Measurements from ENCODE around the gene WIPF3. TPM values are rescaled to one million over a fixed set of nuclear protein-coding genes. Genes with fewer than 3 reads are reported as not detected.

WIPF3 gene
- total RNA-seq, 2 donors from 2014 or later = 1.6 to 2.3 TPM

DNA sequence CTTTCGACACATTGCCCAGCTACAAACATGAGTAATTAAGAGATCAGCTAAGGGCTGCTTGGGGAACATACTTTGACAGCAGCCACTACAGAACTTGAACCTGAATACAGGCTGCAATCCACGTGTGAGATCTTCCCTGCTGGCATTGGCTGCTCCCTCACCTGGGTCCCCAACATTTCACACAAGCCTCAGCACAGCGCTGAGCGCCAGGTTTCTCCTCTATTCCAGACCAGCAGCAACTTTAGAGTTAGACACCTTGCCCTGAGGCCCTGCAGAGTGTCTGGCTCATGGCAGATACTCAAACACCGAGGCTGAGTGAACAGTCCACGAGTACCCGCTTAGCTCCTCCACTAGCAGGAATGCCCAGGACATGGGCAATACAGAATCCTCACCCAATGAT, 1.3 kb upstream of the WIPF3 start:
- TF ChIP-seq CTCF (IDR thresholded peaks at IDR 0.05) = no peak
- Histone ChIP-seq H3K4me3 (no peak overlapping the region), H3K27ac (no peak overlapping the region), H3K36me3 (no peaks in the 10 kb centered on the region), H3K4me1 (peaks cover 3% of the 10 kb centered on the region), H3K9me3 (no peaks in the 10 kb centered on the region), H3K9ac (ENCODE audit: low read depth in 2 of 2, low read length in 2 of 2) (no peak overlapping the region), H3K27me3 (peaks cover 14% of the 10 kb centered on the region)
- intact Hi-C loops (cut with DNase I) = no loop called here
- no peak for DNase-seq

GRCh38 chr7:29805886-29806207, 461 bp upstream of the WIPF3 start:
- no peaks in the 10 kb centered on the region for H3K36me3 ChIP-seq
- H3K9ac ChIP-seq (ENCODE audit: low read depth in 2 of 2, low read length in 2 of 2) = no peak overlapping the region
- no peak overlapping the region for H3K4me3 ChIP-seq
- DNase-seq = no peak
- no peak overlapping the region for H3K27ac ChIP-seq
- H3K4me1 ChIP-seq = peaks cover 3% of the 10 kb centered on the region
- intact Hi-C loops (cut with DNase I) = no loop called here
- peaks cover 18% of the 10 kb centered on the region for H3K27me3 ChIP-seq
- no peaks in the 10 kb centered on the region for H3K9me3 ChIP-seq
- no peak for TF ChIP-seq CTCF (IDR thresholded peaks at IDR 0.05)

- Histone ChIP-seq H3K9ac (ENCODE audit: low read depth in 2 of 2, low read length in 2 of 2) (peak overlapping the region in 1 of 2 donors; percentile 16), H3K9me3 (no peaks in the 10 kb centered on the region), H3K4me3 (peak overlapping the region; percentile 50), H3K27me3 (peaks cover 18% of the 10 kb centered on the region), H3K4me1 (peaks cover 3% of the 10 kb centered on the region), H3K36me3 (no peaks in the 10 kb centered on the region), H3K27ac (no peak overlapping the region)
- DNase-seq = peak; percentile 40
- intact Hi-C loops (cut with DNase I) = no loop called here
- peak; percentile 12 for TF ChIP-seq CTCF (IDR thresholded peaks at IDR 0.05)
Measured at GRCh38 chr7:29806995-29807841, 910 bp downstream of the WIPF3 start.

- no peak overlapping the region for H3K9ac ChIP-seq (ENCODE audit: low read depth in 2 of 2, low read length in 2 of 2)
- no peak for DNase-seq
- no peak overlapping the region for H3K4me3 ChIP-seq
- H3K27ac ChIP-seq = no peak overlapping the region
- H3K4me1 ChIP-seq = peaks cover 3% of the 10 kb centered on the region
- intact Hi-C loops (cut with DNase I) = no loop called here
- peaks cover 18% of the 10 kb centered on the region for H3K27me3 ChIP-seq
- H3K9me3 ChIP-seq = no peaks in the 10 kb centered on the region
- no peak for TF ChIP-seq CTCF (IDR thresholded peaks at IDR 0.05)
- H3K36me3 ChIP-seq = no peaks in the 10 kb centered on the region
Measured at GRCh38 chr7:29808075-29808801, 1.9 kb downstream of the WIPF3 start.

- no peaks in the 10 kb centered on the region for H3K36me3 ChIP-seq
- intact Hi-C loops (cut with DNase I) = no loop called here
- TF ChIP-seq CTCF (IDR thresholded peaks at IDR 0.05) = no peak
- DNase-seq = no peak
- H3K9ac ChIP-seq (ENCODE audit: low read depth in 2 of 2, low read length in 2 of 2) = no peak overlapping the region
- H3K4me1 ChIP-seq = peaks cover 3% of the 10 kb centered on the region
- no peak overlapping the region for H3K4me3 ChIP-seq
- peaks cover 18% of the 10 kb centered on the region for H3K27me3 ChIP-seq
- no peaks in the 10 kb centered on the region for H3K9me3 ChIP-seq
- H3K27ac ChIP-seq = no peak overlapping the region
Measured at GRCh38 chr7:29809533-29810155, 3.3 kb downstream of the WIPF3 start.
